Measurements from ENCODE around the gene GPR85. TPM values are rescaled to one million over a fixed set of nuclear protein-coding genes. Genes with fewer than 3 reads are reported as not detected.

The GPR85 gene
- total and polyA plus RNA-seq, 2 donors (not counting 3 experiments of a cell fraction or from before 2014, with no cell fraction given): 0.54 to 0.64 TPM

DNA sequence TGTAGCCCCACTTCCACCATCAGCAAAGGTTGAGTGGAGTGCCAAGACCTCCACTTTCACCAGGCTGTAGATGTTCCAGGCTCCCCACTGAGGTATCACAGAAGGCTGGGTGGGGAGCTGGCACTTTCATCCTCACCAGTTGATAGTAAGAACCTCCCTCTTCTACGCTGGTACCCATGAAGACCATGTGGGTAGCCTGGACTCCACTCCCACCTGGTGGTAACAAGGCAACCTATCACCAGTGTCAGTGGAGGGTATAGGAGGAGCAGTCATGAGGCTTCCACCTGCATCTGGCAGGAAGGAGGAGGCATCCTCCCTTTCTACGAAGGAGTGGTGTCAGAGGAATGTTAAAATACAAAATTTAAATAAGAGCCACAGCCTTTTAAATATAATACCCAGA lies 27.3 kb upstream of the GPR85 start:
- intact Hi-C loops (cut with micrococcal nuclease): loop anchor here (10.0 kb wide), 1 partner anchor 329 kb away; no protein-coding TSS in a partner anchor
- no peak overlapping the region for H3K4me2 ChIP-seq (ENCODE audit: insufficient read depth, low read length)
- H3K9me3 ChIP-seq (replicated peaks; ENCODE audit: control insufficient read depth, insufficient read depth, low read length): no peaks in the 10 kb centered on the region
- H3K4me3 ChIP-seq (replicated peaks in 1 of 3; ENCODE audit: insufficient read depth in 1 of 3, low read depth in 1 of 3, low read length in 3 of 3): no peak overlapping the region
- H3K36me3 ChIP-seq (ENCODE audit: control insufficient read depth in 2 of 2, extremely low read depth in 1 of 2, insufficient read depth in 2 of 2, low read length in 2 of 2): peaks cover 0 to 2% of the 10 kb centered on the region in 2 experiments
- no peak for DNase-seq (ENCODE audit: low read depth, low spot score)
- no peaks in the 10 kb centered on the region for H3K27me3 ChIP-seq (ENCODE audit: control insufficient read depth in 2 of 2, insufficient read depth in 2 of 2, low read length in 2 of 2)
- BruUV-seq (replicated peaks): no TSS peak
- no peak overlapping the region for H3K9ac ChIP-seq (replicated peaks; ENCODE audit: extremely low read depth, insufficient read depth, low read length)
- peaks cover 10% of the 10 kb centered on the region for H3K4me1 ChIP-seq (ENCODE audit: control insufficient read depth, extremely low read depth, insufficient read depth, low read length)
- POLR2A ChIA-PET: no interaction called here
- H3K9me1 ChIP-seq (replicated peaks; ENCODE audit: control insufficient read depth, extremely low read depth, insufficient read depth, low read length): no peaks in the 10 kb centered on the region
- no peak overlapping the region for H3K27ac ChIP-seq (ENCODE audit: insufficient read depth, low read depth, low read length)
- H4K20me1 ChIP-seq (replicated peaks; ENCODE audit: control insufficient read depth, extremely low read depth, insufficient read depth, low read length): peaks cover 2% of the 10 kb centered on the region
- TF ChIP-seq POLR2A (IDR thresholded peaks at IDR 0.05; ENCODE audit: low read depth, low read length): no peak
- TF ChIP-seq MYC (IDR thresholded peaks at IDR 0.05; ENCODE audit: low read depth, low read length): no peak
- TF ChIP-seq GATA2 (IDR thresholded peaks at IDR 0.05; ENCODE audit: insufficient read depth, insufficient read length, low read depth, low read length): no peak
- TF ChIP-seq, protein P1, sequence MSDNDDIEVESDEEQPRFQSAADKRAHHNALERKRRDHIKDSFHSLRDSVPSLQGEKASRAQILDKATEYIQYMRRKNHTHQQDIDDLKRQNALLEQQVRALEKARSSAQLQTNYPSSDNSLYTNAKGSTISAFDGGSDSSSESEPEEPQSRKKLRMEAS (IDR thresholded peaks at IDR 0.05; ENCODE audit: insufficient read depth, insufficient read length): no peak
- TF ChIP-seq, protein P2, sequence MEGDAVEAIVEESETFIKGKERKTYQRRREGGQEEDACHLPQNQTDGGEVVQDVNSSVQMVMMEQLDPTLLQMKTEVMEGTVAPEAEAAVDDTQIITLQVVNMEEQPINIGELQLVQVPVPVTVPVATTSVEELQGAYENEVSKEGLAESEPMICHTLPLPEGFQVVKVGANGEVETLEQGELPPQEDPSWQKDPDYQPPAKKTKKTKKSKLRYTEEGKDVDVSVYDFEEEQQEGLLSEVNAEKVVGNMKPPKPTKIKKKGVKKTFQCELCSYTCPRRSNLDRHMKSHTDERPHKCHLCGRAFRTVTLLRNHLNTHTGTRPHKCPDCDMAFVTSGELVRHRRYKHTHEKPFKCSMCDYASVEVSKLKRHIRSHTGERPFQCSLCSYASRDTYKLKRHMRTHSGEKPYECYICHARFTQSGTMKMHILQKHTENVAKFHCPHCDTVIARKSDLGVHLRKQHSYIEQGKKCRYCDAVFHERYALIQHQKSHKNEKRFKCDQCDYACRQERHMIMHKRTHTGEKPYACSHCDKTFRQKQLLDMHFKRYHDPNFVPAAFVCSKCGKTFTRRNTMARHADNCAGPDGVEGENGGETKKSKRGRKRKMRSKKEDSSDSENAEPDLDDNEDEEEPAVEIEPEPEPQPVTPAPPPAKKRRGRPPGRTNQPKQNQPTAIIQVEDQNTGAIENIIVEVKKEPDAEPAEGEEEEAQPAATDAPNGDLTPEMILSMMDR (IDR thresholded peaks at IDR 0.05; ENCODE audit: extremely low read depth in 1 of 2, insufficient read depth in 1 of 2, low read depth in 1 of 2, low read length in 2 of 2): no peak
- TF ChIP-seq JUN (IDR thresholded peaks at IDR 0.05; ENCODE audit: borderline replicate concordance, insufficient read depth, insufficient read length, low read depth): no peak
- no peak for TF ChIP-seq EZH2 (IDR thresholded peaks at IDR 0.05; ENCODE audit: borderline replicate concordance, low read depth, low read length, severe bottlenecking)
- no peak for TF ChIP-seq POLR2AphosphoS5 (IDR thresholded peaks at IDR 0.05; ENCODE audit: insufficient read depth, low read depth, low read length)
- TF ChIP-seq FOS (IDR thresholded peaks at IDR 0.05; ENCODE audit: borderline replicate concordance, insufficient read depth, low read length): no peak
- CTCF ChIA-PET: no interaction called here
- FAIRE-seq: no peak
- H2AFZ ChIP-seq (ENCODE audit: low read depth, low read length): no peak overlapping the region
- dilution Hi-C loops (cut with MboI; ENCODE audit: extremely low pct_ligation_motif_present, low sequenced_read_pairs): no loop called here
- no peaks in the 10 kb centered on the region for H3K79me2 ChIP-seq (ENCODE audit: control insufficient read depth, insufficient read depth, low read length)
